GM20000 (cell line): ENCODE data around the gene MCF2L2.

Source experiments
- DNase-seq: peaks from one replicate; pipeline ENCODE4 v3.0.0; 2012; ENCODE audit warnings: low spot score
- CTCF ChIP-seq: IDR thresholded peaks from 2 replicates; pipeline ENCODE4 v1.5.1; 2012; ENCODE audit warnings: mild to moderate bottlenecking, control low read depth; ENCODE audit errors: extremely low read depth, missing control alignments

Gene MCF2L2

GRCh38 chr3:183449391-183449790, 21.0 kb upstream of the MCF2L2 start:
- DNase-seq: no peak

GRCh38 chr3:183448369-183449128, 20.1 kb upstream of the MCF2L2 start:
- DNase-seq: no peak

More at GRCh38 chr3:183449391-183449790, 21.0 kb upstream of the MCF2L2 start:
- no peak for TF ChIP-seq CTCF

GRCh38 chr3:183447206-183448001, 19.0 kb upstream of the MCF2L2 start:
- DNase-seq: peak; percentile 84
- no peak for TF ChIP-seq CTCF

More at GRCh38 chr3:183448369-183449128, 20.1 kb upstream of the MCF2L2 start:
- TF ChIP-seq CTCF: no peak

GRCh38 chr3:183446838-183447205, 18.4 kb upstream of the MCF2L2 start:
- TF ChIP-seq CTCF: no peak
- no peak for DNase-seq

GRCh38 chr3:183444748-183445147, 16.3 kb upstream of the MCF2L2 start:
- no peak for TF ChIP-seq CTCF
- DNase-seq: no peak

GRCh38 chr3:183443395-183444385, 15.3 kb upstream of the MCF2L2 start:
- no peak for TF ChIP-seq CTCF
- no peak for DNase-seq
